ENCODE measurements around the gene PRAMEF11. TPM values are rescaled to one million over a fixed set of nuclear protein-coding genes. Genes with fewer than 3 reads are reported as not detected.

Gene PRAMEF11
- total and polyA plus RNA-seq, 10 of the 15 experiments (the other 5 are each of a cell fraction or from before 2014, with no cell fraction given), result not detected

- Histone ChIP-seq H3K4me1 (ENCODE audit: control insufficient read depth, insufficient read depth, low read length) (no peaks in the 10 kb centered on the region), H3K27ac (ENCODE audit: control insufficient read depth, insufficient read depth) (no peak overlapping the region), H3K4me3 (no peak overlapping the region), H4K20me1 (ENCODE audit: control insufficient read depth, insufficient read depth) (no peaks in the 10 kb centered on the region), H3K36me3 (ENCODE audit: control insufficient read depth in 2 of 2, insufficient read depth in 2 of 2, low read length in 1 of 2) (no peaks in the 10 kb centered on the region), H3K27me3 (replicated peaks in 1 of 2; ENCODE audit: control insufficient read depth in 2 of 2, insufficient read depth in 2 of 2, low read length in 1 of 2) (no peaks in the 10 kb centered on the region), H3K9me3 (replicated peaks; ENCODE audit: control insufficient read depth, insufficient read depth, low read length) (no peaks in the 10 kb centered on the region), H3K4me2 (ENCODE audit: control insufficient read depth, insufficient read depth) (no peak overlapping the region), H2AFZ (ENCODE audit: control insufficient read depth, low read depth, low read length) (no peak overlapping the region), H3K9ac (ENCODE audit: control insufficient read depth, insufficient read depth, low read length) (no peak overlapping the region), H3K79me2 (ENCODE audit: control insufficient read depth, insufficient read depth, low read length) (no peaks in the 10 kb centered on the region)
- ChIA-PET CTCF (no interaction called here), POLR2A (no interaction called here), RAD21 (ENCODE audit: unreplicated experiment) (no interaction called here), SMC1A (ENCODE audit: uncharacterized antibody, unreplicated experiment) (no interaction called here)
- TF ChIP-seq RFX5 (IDR thresholded peaks at IDR 0.05; ENCODE audit: low read depth, low read length) (no peak), ZBTB40 (IDR thresholded peaks at IDR 0.05; ENCODE audit: borderline replicate concordance) (no peak), RAD21 (IDR thresholded peaks at IDR 0.05; ENCODE audit: insufficient read depth, low read depth, low read length) (no peak), ATF7 (IDR thresholded peaks at IDR 0.05; ENCODE audit: low read depth) (no peak), NR2C1 (IDR thresholded peaks at IDR 0.05) (no peak), NFIC (IDR thresholded peaks at IDR 0.05; ENCODE audit: low read depth, low read length) (no peak), POLR2A (IDR thresholded peaks at IDR 0.05; ENCODE audit: low read depth, low read length) (no peak)
- WGBS (ENCODE audit: insufficient coverage, insufficient replicate concordance, low lambda C conversion rate, missing lambda C conversion rate), result 31% methylated on average over 6 of the region's 6 CpGs
- intact Hi-C loops (cut with micrococcal nuclease; ENCODE audit: unreplicated experiment), result no loop called here
- BruUV-seq (replicated peaks), result no TSS peak
- DNase-seq (ENCODE audit: low read depth, low spot score) (no peak), ATAC-seq (no peak), FAIRE-seq (no peak)
- in situ Hi-C loops (cut with MboI), result no loop called here
Observed at GRCh38 chr1:12778907-12779306, 52.3 kb downstream of the PRAMEF11 start.

Data from GM12878 (cell line).